Gastrocnemius medialis (tissue), 4 donors: ENCODE data around the gene FGR. TPM values are rescaled to one million over a fixed set of nuclear protein-coding genes. Genes with fewer than 3 reads are reported as not detected.

Source experiments
- ATAC-seq, 2 donors: fragments of 150-250 bp; one replicate each; pipeline ENCODE4 v1.9.1; 2016
- DNase-seq, 2 donors: peaks; one replicate each; pipeline ENCODE4 v3.0.0-alpha.2; 2019
- H3K27ac ChIP-seq, 4 donors: fragments of 200-600 bp; sonication (generic); 1 replicate in 1 of 4; 2 replicates in 3 of 4; pipeline ENCODE4 v1.5.1; 2016 to 2018; ENCODE audit warnings: mild to moderate bottlenecking in 2 of 4, moderate library complexity in 1 of 4
- H3K27me3 ChIP-seq, 3 donors: fragments of 200-600 bp; sonication (generic) in 2 of 3; 1 replicate in 1 of 3; 2 replicates in 2 of 3; pipeline versions ENCODE4 v1.5.1 to v1.6.0; 2016 to 2019; ENCODE audit warnings: mild to moderate bottlenecking in 1 of 3, moderate library complexity in 1 of 3
- H3K36me3 ChIP-seq, 2 donors: fragments of 200-600 bp; sonication (generic) in 1 of 2; one replicate each; pipeline ENCODE4 v1.5.1; 2017 to 2018
- H3K4me1 ChIP-seq, 2 donors: fragments of 200-600 bp; sonication (generic) in 1 of 2; one replicate each; pipeline ENCODE4 v1.5.1; 2016 to 2017; ENCODE audit warnings: mild to moderate bottlenecking in 2 of 2
- H3K4me3 ChIP-seq, 4 donors: fragments of 200-600 bp; sonication (generic) in 3 of 4; 1 replicate in 1 of 4; 2 replicates in 3 of 4; pipeline ENCODE4 v1.5.1; 2016 to 2019; ENCODE audit warnings: mild to moderate bottlenecking in 2 of 4
- H3K9me3 ChIP-seq, 3 donors: fragments of 200-600 bp; sonication (generic) in 2 of 3; 1 replicate in 1 of 3; 2 replicates in 2 of 3; pipeline ENCODE4 v1.5.1; 2016 to 2019
- CTCF ChIP-seq, 5 experiments: fragments of 450-650 bp in 3 of 5; fragments of 200-600 bp in 2 of 5; sonication (generic) in 2 of 5; IDR thresholded peaks in 4 of 5; conservative IDR thresholded peaks in 1 of 5; 1 replicate in 4 of 5; 2 replicates in 1 of 5; pipeline ENCODE4 v1.5.1; 2016 to 2019; ENCODE audit warnings: antibody characterized with exemption in 5 of 5, mild to moderate bottlenecking in 3 of 5, moderate library complexity in 3 of 5
- POLR2A ChIP-seq, 2 donors: fragments of 450-650 bp; IDR thresholded peaks; one replicate each; pipeline ENCODE4 v1.6.1; 2017; ENCODE audit warnings: antibody characterized with exemption in 2 of 2, mild to moderate bottlenecking in 2 of 2, moderate library complexity in 2 of 2
- in situ Hi-C, 4 donors: fragments of 200-750 bp; cut with MboI; loops; one replicate each; pipeline versions ENCODE4 v1.15.0 to v1.8.0; 2017; ENCODE audit warnings: low sequenced_read_pairs in 4 of 4
- intact Hi-C: fragments of 100-400 bp; cut with DNase I; formaldehyde crosslinking; loops from one replicate; pipeline ENCODE4 v1.15.1; 2023; ENCODE audit warnings: low total_unique reads
- total RNA-seq, 4 donors: library from RNA; depleted of rRNA; stranded (reverse); fragments of >200 nt; gene quantifications; one replicate each; pipeline versions ENCODE4 v1.1.0 to v1.2.3, GENCODE V29; 2016

Gene FGR
- total RNA-seq, 4 donors from 2014 or later = 1.3 to 5.8 (median 4.7) TPM

GRCh38 chr1:27603309-27603680, 31.7 kb downstream of the FGR start:
- peak; percentile 24 to 29 for ATAC-seq
- DNase-seq = no peak
- H3K4me1 ChIP-seq = peaks cover 39 to 41% of the 10 kb centered on the region in 2 donors
- in situ Hi-C loops (loop anchor here (10.0 kb wide), 3 partner anchors 48 to 208 kb away; partner anchors contain the start of gene GPR3 (in 2 of the 4)), intact Hi-C loops (loop anchor here (2.0 to 10.0 kb wide), 3 partner anchors 34 to 278 kb away; partner anchors contain the start of genes TMEM222 and WASF2)
- H3K9me3 ChIP-seq = no peaks in the 10 kb centered on the region
- no peaks in the 10 kb centered on the region for H3K36me3 ChIP-seq
- peak overlapping the region; percentile 97 to 100 (median 100) for H3K27ac ChIP-seq
- peak overlapping the region; percentile 86 to 99 (median 91) for H3K4me3 ChIP-seq
- TF ChIP-seq CTCF (IDR thresholded peaks at IDR 0.05 in 4 of 5, conservative IDR thresholded peaks at IDR 0.05 in 1 of 5) = no peak
- no peak for TF ChIP-seq POLR2A (IDR thresholded peaks at IDR 0.05)
- no peaks in the 10 kb centered on the region for H3K27me3 ChIP-seq

GRCh38 chr1:27602462-27603308, 32.3 kb downstream of the FGR start:
- intact Hi-C loops (loop anchor here (2.0 to 10.0 kb wide), 3 partner anchors 34 to 278 kb away; partner anchors contain the start of genes TMEM222 and WASF2), in situ Hi-C loops (loop anchor here (10.0 kb wide), 3 partner anchors 48 to 208 kb away; partner anchors contain the start of gene GPR3 (in 2 of the 4))
- Histone ChIP-seq H3K4me1 (peaks cover 45 to 47% of the 10 kb centered on the region in 2 donors), H3K4me3 (peak overlapping the region; percentile 86 to 99 (median 91)), H3K27ac (peak overlapping the region; percentile 97 to 100 (median 100)), H3K36me3 (no peaks in the 10 kb centered on the region), H3K27me3 (no peaks in the 10 kb centered on the region), H3K9me3 (no peaks in the 10 kb centered on the region)
- ATAC-seq (peak; percentile 32 to 33), DNase-seq (peak; percentile 51 to 70)
- TF ChIP-seq POLR2A (IDR thresholded peaks at IDR 0.05) (peak; percentile 0 to 32), CTCF (IDR thresholded peaks at IDR 0.05 in 4 of 5, conservative IDR thresholded peaks at IDR 0.05 in 1 of 5) (peak in 1 of 5 experiments; percentile 23)

- H3K27ac ChIP-seq = peak overlapping the region; percentile 97 to 100 (median 100)
- intact Hi-C loops (loop anchor here (2.0 to 10.0 kb wide), 3 partner anchors 33 to 277 kb away; partner anchors contain the start of genes TMEM222 and WASF2), in situ Hi-C loops (loop anchor here (10.0 kb wide), 3 partner anchors 47 to 207 kb away; partner anchors contain the start of gene GPR3 (in 2 of the 4))
- TF ChIP-seq CTCF (IDR thresholded peaks at IDR 0.05 in 4 of 5, conservative IDR thresholded peaks at IDR 0.05 in 1 of 5) (no peak), POLR2A (IDR thresholded peaks at IDR 0.05) (peak in 1 of 2 donors; percentile 72)
- peaks cover 52 to 55% of the 10 kb centered on the region in 2 donors for H3K4me1 ChIP-seq
- H3K27me3 ChIP-seq = no peaks in the 10 kb centered on the region
- DNase-seq (peak; percentile 31 to 75), ATAC-seq (peak; percentile 23 to 32)
- no peaks in the 10 kb centered on the region for H3K36me3 ChIP-seq
- peak overlapping the region; percentile 86 to 99 (median 91) for H3K4me3 ChIP-seq
- no peaks in the 10 kb centered on the region for H3K9me3 ChIP-seq
Measured at GRCh38 chr1:27601771-27602461, 33.1 kb downstream of the FGR start.

GRCh38 chr1:27601321-27601770, 33.6 kb downstream of the FGR start:
- Histone ChIP-seq H3K4me3 (peak overlapping the region; percentile 86 to 99 (median 91)), H3K9me3 (no peaks in the 10 kb centered on the region), H3K4me1 (peaks cover 58 to 60% of the 10 kb centered on the region in 2 donors), H3K27me3 (no peaks in the 10 kb centered on the region), H3K27ac (peak overlapping the region; percentile 97 to 100 (median 100)), H3K36me3 (no peaks in the 10 kb centered on the region)
- DNase-seq (no peak), ATAC-seq (no peak)
- intact Hi-C loops = loop anchor here (10.0 kb wide), 1 partner anchor 277 kb away; the partner anchor contains the start of gene TMEM222
- TF ChIP-seq POLR2A (IDR thresholded peaks at IDR 0.05) = no peak
- no peak for TF ChIP-seq CTCF (IDR thresholded peaks at IDR 0.05 in 4 of 5, conservative IDR thresholded peaks at IDR 0.05 in 1 of 5)
- in situ Hi-C loops = loop anchor here (10.0 kb wide), 3 partner anchors 47 to 207 kb away; partner anchors contain the start of gene GPR3 (in 2 of the 4)
